ENCODE results near the gene RNF44.

DNA sequence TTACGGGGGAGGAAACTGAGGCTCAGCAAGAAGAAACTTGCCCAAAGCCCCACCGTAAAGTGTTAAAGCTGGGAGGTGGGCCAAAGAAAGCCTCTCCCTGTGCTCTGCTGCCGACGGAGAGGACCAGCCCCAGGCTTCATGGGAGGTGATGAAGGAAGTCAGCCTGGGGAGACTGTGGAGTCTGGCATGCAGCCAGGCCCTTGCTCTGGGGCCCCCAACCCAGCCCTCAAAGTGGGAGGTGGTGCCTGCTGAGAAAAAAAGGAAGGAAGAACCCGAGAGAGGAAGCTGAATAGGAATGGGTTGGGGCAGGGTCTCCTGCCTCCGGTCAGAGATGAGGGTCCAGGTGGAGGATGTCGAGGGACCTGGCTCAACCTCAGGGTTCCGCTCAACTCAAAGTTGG lies 3.8 kb downstream of the RNF44 start:
- TF ChIP-seq, protein P1, sequence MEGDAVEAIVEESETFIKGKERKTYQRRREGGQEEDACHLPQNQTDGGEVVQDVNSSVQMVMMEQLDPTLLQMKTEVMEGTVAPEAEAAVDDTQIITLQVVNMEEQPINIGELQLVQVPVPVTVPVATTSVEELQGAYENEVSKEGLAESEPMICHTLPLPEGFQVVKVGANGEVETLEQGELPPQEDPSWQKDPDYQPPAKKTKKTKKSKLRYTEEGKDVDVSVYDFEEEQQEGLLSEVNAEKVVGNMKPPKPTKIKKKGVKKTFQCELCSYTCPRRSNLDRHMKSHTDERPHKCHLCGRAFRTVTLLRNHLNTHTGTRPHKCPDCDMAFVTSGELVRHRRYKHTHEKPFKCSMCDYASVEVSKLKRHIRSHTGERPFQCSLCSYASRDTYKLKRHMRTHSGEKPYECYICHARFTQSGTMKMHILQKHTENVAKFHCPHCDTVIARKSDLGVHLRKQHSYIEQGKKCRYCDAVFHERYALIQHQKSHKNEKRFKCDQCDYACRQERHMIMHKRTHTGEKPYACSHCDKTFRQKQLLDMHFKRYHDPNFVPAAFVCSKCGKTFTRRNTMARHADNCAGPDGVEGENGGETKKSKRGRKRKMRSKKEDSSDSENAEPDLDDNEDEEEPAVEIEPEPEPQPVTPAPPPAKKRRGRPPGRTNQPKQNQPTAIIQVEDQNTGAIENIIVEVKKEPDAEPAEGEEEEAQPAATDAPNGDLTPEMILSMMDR (IDR thresholded peaks at IDR 0.05; ENCODE audit: borderline replicate concordance, extremely low read depth, low read length, poor library complexity, severe bottlenecking): no peak
- no peak for TF ChIP-seq EZH2 (IDR thresholded peaks at IDR 0.05; ENCODE audit: borderline replicate concordance, low read depth, low read length, severe bottlenecking)
